NCI-H2196 (cell line): ENCODE measurements around the gene CCDC78.

Experiments used
- DNase-seq: peaks from one replicate; lab custom pipeline; 2025; ENCODE audit not compliant: unreplicated experiment; lab: John Stamatoyannopoulos, UW

Gene CCDC78

DNA sequence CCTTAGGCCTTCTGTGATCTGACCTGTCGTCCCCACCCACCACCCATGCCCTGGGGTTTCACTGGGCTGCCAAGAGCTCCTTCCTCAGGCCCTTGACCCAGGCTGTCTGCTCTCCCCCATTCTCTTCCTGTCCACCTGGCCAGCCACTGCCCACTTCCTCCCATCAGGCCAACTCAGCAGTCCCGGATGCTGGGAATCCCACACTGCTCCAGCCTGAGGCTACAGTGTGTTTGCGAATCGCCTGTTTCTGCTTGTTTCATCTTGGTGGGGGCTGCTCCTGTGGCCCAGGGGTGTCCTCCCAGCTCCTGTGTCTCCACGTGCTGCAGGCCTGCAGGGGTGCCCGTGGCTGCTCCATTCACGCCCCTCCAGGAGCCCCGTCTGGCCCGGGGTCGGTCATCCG is 12.2 kb downstream of the CCDC78 start:
- DNase-seq, result no peak

DNA sequence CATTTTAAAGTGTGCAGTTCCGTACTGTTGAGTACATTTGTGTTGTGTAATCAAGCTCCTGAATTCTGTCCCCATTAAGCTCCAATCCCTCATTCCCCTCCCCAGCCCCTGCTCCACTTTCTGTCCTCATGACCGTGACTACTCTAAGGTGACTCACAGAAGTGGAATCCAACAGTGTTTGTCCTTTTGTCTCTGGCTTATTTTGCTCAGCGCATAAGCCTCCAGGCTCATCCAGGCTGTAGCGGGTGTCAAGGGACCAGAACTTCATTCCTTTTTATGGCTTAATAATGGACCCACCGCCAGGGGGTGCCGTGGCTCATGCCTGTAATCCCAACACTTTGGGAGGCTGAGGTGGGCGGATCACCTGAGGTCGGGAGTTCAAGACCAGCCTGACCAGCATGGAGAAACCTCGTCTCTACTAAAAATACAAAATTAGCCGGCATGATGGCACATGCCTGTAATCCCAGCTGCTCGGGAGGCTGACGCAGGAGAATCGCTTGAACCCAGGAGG is 13.4 kb downstream of the CCDC78 start:
- DNase-seq, result peak; percentile 62

DNA sequence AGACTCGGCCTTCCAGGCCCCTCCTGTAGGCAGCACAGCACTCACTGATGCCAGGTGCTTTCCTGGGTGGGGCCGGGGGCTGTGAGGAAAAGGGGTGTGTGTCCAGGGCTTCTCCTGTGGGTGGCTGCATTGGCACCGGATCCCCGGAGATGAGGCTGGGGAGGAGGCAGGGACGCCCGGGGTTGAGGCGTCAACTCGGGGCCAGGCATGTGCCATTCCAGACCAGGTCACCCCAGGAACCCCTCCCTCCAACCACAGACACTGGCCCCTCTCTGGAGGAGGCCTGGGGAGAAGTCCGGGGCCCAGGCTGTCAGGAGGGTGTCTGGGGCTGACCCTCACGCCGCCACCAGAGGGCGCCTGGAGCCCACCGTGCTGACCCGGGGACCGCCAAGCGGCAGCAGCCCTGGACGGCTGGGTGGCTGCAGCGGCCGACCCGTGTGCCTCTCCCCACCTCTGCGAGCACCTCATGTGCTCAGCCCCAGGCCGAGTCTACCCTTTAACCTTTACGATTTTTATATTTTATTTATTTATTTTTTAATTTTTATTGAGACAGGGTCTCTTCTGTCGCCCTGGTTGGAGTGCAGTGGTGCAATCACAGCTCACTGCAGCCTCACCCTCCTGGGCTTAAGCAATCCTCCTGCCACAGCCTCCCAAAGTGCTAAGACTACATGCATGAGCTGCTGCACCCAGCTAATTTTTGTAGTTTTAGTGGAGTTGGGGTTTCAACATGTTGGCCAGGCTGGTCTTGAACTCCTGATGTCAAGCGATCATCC is 14.5 kb downstream of the CCDC78 start:
- peak; percentile 83 for DNase-seq

DNA sequence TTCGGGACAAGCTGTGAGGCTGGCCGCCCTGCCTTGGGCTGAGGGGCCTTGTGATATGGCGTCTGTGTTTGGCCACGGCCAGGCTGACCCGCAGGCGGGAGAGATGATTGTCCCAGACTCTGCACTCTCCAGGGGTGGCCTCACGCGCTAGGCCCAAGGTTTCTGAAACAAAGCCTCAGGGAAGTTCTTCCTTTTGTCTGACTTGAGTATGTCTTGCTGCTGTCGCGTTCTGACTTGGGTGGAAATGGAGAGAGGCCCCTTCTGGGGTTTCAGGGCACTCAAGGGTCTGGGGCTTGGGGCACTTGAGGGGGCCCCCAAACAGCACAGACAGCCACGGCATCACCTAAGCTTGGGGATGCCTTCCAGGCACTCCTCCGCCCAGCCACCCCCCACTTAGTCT is 15.2 kb downstream of the CCDC78 start:
- DNase-seq, result no peak

DNA sequence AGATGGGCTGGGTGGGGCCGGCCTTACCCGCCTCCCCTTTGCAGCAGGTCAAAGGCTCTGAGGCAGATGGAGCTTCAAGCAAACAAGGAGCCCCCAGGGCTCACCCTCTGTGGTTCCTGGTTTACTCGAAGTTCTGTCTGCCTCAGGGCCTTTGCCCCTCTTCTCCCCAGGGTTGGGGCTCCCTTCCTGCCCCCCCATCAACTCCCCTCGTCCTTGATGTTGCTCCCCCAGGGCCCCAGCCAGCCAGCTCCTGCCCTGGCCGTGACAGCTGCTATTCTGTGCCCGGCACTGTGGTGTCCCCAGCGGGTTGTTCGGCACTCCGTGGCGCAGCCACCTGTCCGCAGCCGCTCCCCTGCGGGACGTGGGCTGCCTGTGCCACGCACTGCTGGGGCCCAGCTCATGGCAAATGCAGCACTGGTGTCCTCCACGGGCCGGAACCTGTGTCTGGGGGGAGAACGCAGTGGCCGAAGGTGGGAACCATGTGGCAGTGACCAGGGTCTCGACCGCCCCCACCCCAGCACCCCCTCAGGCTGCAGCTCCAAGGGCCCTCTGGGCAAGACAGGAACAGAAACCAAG is 15.7 kb downstream of the CCDC78 start:
- no peak for DNase-seq

DNA sequence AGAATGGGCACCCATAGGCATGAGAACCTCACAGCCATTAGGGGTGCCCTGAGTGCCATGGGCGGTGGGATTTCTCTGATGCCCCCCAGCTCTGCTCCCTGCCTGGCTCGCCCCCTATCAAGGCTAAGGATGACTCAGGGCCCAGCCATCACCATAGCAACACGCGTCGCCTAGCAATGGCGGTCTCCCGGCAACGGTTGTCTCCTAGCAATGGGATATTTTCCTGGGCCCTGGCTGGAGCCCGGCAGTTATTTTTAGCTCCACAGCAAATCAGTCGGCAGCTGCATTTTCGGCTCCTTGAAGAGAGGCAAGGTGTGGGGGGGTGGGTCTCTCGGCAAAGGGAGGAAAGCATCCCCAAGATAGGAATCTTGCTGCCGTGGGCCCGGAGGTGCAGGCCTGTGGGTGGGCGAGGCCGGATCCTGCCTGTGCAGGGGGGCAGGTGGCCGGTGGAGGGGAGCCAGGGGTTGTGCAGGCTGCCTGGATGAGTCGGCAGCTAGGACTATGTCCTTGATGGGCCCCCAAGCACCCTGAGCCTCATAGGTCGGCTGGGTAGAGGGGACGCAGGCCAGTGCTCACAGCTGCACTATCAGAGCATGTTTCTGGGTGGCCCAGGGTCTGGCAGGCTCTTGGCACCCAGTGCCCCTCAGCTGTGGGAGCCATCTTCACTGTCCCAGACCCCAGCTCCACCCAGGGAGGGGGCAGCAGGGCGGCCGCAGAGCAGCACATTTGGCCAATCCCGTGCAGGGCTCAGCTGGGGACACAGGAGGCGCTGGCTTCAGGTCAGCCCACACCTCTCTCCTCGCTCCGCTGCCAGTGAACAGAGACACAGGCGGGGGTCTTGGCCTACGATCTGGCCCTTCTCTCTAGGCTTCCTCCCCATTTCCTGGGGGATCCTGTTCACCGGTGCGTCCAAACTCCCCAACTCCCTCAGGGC is 16.4 kb downstream of the CCDC78 start:
- DNase-seq, result peak; percentile 94

DNA sequence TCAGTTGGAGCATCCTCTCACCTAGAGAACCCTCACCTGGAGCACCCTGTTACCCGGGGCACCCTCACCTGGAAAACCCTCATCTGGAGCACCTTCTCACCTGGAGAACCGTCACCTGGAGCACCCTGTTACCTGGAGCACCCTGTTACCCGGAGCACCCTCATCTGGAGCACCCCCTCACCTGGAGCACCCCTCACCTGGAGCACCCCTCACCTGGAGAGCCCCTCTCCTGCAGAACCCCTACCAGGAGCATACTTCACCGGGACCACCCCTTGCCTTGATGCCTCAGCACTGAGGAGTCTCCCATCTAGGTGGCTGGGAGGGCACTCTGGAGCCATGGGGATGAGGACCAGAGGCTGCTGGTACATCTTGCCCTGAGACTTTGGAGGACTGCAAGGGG is 17.3 kb downstream of the CCDC78 start:
- no peak for DNase-seq

DNA sequence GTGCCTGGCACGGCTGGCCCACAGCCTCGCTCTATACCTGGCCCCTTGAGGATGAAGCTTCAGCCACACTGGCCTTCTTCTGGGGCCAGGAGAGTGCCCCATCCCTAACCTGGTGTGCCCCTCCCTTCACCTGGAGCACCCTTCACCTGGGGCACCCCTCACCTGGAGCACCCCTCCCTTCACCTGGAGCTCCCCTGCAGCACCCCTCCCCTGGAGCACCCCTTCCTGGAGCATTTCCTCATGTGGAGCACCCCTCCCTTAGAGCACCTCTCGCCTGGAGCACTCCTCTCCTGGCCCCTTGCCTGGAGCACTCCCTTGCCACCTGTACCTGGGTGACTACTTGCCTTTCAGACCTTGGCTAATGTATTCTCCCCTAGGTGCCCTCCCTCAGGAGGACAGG is 18.2 kb downstream of the CCDC78 start:
- no peak for DNase-seq

DNA sequence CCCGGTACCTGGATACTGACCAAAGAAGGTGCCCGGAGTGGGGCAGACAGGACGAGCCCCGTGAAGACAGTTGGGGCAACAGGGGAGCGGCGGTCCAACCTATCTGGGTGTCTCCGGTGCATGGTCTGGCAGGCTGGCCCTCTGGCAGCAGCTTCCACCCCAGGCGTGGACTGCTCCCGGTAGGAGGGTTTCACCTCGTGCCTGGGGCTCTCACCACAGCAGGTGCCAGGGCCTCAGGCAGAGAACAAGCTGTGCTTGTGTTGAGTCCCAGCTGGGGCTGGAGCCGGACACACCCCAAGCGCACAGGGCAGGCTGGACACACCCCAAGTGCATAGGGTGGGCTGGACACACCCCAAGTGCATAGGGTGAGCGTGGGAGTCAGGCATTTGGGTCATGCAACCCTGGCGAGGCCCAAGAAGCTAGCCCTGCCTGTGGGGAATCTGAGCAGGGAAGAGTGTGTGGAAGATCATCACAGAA is 19.1 kb downstream of the CCDC78 start:
- no peak for DNase-seq

DNA sequence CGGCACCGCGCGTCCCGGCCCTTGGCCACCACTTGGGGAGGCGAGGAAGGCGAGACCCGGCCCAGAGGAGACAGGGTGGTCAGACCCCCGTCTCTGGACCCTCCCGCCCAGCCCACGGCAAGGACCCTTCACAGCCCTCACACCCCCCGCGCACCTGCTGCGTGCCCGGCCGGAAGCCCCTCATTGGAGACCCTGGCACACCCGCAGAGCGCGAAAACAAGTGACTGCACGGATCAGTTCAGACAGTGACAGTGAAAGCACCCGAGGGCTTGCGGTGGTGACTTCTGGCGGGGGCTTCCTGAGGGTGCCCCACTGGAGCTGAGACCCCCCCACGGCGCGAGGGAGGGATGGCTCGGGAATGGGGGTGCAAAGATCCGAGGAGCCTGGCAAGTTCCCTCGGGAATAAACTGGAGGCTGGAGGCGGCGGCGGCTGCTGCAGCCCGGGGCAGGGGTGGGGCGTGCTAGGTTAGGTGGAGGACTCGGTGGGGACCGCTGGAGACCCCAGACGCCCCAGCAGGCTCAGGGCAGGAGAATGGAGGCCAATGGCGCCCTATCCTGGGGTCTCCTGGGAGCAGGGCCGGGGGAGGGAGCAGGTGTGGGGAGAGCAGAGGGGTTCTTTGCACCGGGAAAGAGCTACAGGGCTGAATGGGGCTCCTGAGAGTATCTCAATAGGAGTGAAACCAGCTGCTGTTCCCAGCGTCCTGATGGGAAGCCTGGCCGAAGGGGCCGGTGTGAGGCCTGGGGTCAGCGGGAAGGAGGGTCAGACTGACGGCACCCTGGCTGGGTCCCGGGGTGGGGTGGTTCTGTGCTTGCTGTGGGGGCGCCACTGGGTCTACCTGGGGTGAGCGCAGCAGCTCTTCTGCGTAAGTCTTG is 19.8 kb downstream of the CCDC78 start:
- no peak for DNase-seq

DNA sequence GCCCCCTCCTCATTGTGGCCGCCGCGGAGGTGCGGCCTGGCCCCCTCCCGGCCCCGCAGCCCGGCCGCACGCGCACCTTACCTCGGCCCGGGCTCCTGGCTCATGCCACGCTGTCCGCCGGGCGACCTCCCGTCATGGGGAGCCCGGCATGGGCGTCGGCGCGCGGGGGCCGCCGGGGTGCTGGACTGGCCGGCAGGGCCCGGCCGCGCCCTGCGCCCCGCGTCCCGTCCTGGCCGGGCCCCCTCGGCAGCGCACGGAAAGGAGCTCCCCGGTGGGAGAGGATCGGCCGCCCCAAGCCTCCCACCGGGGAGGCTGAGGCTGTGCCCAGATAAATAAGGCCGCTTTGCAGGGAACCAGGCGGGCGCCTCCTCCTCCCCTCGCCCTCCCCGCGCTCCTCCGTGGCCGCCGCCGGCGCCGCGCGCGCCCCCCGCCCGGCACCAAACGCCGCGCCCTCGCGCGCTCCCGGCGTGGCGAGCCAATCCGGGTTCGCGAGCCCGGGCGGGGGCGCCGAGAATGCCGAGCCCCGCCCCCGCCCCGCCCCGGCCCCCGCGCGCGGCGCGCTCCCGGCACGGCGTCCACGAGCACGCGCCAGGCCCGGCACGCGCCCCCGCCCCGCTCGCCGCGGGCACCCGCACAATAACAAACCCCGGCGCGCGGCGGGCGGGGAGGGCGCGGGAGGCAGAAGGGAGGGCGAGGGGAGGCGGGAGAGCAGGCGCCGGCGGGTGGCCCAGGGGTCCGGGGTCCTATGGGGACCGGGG is 20.6 kb downstream of the CCDC78 start, which contains the start of gene FBXL16:
Gene FBXL16, minus strand, starts transcription at position 371 of the 758 bp plus-strand sequence. CDS start 8,396 bp downstream, outside the sequence.
- peak; percentile 91 for DNase-seq

DNA sequence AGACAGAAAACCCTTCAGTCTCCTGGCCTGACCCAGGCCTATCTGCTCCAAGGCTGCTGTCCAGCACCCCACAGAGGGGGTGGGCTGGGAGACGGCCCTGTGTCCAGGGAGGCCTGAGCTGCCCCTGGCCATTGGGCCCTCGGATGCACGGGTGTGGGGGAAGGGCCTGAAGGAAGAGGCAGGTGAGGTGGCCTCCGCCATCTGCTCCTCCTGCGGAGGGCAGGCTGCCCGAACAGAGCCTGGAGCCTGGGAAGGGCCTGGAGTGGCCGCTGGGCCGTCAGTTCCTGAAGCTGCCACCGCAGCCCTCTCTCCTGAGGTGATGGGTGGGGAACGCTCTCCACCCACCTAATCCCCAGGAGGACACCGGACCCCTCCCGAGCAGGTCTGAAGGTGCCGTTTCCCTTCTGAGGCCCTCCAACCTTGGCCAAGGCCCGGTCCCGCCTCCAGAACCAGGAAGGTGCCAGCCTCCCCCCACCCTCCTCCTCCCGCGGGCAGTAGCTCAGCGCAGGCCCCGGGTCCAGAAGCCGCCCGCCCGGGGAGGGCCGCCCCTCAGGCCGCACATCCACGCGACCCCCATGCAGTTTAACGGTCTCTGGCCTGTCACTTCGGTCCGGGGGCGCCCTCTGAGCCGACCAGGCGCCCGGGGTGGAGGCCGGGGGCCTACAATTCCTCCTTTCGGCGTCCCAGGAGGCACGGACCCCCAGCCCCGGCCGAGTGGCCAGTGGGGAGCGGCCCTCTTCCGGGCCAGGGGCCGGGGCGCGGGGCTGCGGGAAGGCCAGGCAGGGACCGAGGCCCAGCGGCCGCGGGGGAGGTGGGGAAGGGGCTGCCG is 21.5 kb downstream of the CCDC78 start:
- DNase-seq, result peak; percentile 42

DNA sequence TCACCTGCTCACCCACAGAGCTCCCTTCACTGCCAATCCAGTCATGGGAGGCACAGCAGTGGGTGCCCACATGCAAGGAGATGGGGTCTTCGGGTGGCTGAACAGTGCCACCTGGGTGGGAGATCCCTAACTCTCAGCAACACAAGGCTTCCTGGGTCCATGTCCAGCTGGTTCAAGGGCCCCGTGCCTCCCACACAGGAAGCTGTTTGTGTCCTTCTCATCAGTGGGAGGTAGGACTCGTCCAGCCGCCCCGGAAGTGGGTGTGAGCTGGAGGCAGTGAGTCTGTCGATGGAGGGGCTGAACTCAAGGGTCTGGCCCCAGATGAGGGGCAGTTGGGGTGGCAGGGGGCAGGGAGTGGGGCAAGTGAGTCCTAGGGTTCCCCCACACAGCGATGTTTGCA is 22.2 kb downstream of the CCDC78 start:
- no peak for DNase-seq

DNA sequence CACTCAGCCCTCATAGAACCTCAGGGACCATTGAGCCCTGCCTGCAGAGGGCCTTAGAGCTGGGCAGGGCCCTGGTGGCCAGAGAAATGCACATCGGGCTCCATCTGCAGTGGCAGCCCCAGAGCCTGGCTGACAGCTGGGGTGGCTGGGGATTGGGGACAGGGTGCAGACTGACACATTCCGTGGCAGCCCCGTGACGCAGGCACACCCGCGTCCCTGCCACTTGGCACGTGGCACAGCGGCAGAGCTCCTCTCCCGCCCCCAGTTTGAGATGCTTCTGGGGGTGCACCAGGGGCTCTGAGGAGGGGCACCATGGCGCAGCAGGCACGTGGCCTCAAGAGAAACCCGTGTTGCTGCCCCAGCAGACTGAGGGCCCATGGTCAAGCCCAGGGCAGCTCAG is 22.8 kb downstream of the CCDC78 start:
- no peak for DNase-seq

DNA sequence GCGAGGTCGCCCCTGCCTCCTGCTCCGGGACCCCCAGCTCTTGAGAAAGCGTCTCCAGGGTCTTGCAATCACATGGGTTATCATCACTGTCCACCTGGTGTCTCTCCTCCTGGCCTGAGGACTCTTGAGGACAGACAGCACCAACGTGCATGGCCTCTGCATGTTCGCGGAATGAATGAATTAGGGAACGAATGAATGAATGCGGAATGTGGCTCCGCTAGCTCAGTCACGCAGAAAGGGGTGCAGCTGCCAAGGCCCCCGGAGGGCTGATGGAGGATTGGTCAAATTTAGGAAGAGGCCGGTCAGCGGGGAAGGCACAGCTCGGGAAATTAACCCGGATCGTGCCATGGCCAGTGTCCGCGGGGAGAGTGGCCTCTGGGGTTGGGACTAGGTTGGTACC is 23.9 kb downstream of the CCDC78 start:
- no peak for DNase-seq

DNA sequence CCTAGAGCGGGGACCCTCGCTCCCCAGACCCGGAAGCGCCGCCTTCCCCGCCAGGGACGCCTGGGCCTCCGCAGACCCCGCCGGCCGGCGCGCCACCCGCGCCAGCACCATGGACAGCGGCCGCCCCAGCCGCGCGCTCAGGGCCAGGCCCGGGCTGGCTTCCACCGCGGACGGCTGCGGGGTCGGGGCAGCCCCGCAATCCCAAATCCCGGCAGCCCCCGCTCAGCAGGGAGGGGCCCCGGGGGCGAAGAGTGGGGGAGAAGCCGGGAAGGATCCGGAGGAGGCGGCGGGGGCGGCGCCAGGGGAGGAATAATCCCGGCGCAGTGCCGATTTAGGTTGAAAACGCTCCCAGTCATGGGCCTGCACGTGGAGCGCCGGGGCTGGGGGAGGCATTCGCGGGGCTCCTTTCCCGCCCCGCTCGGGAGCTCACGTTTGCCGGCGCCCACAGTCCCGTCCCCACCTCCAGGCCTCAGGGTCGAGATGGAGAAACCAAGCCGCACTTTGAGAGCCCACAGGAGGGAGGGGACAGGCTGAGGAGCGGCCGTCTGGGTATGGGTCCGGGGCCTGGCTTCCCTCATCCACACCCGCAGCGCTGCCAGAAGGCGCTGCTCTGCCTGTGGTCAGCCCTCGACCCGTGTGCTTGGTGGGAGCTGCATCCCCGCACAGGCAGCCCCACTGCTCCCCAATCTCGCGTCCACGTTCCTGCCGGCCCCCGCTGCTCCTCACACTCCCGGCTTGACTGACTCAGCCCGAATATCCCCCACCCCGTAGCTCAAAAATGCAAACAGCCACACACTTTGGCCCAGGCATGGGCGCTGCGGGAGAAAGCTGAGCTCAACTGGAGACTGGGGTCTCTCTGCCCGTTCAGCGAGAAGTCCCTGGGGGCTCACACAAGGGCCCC is 25.3 kb downstream of the CCDC78 start:
- DNase-seq, result no peak

DNA sequence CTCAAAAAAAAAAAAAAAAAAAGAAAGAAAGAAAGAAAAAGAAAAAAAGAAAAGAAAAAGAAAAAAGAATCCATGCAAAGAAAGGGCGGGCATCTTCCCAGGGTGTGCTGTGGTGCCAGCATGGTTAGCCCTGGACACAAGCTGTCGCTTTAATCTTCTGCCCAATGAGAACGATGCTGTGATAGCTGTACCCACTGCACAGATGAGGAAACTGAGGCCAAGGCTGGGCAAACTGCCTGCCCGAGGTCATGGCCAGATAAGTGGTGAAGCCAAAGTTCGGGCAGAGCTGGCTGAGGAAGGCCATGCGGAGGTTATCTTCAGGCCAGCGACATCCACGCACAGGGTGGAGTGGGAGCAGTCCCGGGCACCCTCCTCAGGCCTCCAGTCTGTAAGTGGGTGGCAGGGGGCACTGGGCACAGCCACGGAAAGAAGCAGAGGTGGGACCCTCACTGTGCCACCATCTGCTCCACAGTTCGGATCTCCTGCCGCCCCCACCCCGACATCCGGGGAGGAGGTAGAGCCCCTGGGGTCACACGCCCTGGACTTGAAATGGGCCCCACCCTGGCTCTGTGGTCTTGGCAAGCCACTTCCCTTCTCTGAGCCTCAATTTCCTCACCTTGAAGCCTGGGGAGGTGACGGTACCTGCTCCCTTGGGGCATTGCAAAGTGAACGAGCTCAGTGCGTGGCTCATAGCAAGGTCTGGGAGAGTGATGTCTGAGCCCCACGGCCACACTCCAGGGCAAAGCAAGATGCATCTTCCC is 27.2 kb downstream of the CCDC78 start:
- DNase-seq, result no peak
